GM12875 (cell line): ENCODE results near the gene AP2B1.

Experiments used
- H3K4me3 ChIP-seq: one replicate; pipeline ENCODE4 v1.5.1; 2011; ENCODE audit warnings: low read depth, low read length, control low read depth
- TF ChIP-seq, protein P1 (sequence below): IDR thresholded peaks from 2 replicates; pipeline ENCODE4 v1.5.1; 2011; ENCODE audit warnings: low read depth, mild to moderate bottlenecking, control low read depth, inconsistent platforms, low read length, moderate library complexity, borderline replicate concordance; ENCODE audit not compliant: insufficient read depth

The AP2B1 gene

DNA sequence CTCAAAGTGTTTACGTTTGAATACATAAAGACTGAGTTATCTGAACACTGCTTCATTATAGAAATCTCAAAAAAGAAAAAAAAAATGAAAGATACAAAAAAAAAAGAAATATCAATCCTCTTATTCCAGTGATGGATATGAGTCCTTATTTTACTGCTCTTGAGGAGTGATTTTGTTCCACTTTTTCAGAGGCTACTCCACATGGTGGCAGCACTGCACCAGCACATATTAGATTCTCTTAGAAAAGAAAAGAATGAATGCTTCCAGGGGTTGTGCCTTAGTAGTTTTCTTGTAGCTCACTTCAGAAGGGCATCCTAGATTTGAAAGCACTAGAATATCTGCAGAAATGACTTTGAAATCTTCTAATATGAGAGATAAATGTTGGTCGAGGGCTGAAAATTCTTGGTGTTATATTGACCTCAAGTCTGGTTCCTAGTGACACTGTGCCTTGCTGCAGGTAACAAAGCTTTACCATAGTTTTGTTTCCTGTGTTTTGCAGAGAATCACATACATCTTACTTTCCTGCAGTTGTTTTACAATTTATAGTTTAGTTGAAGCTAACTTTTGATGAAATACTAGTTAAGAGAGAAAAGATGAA lies 25.9 kb downstream of the AP2B1 start:
- no peak overlapping the region for H3K4me3 ChIP-seq
- TF ChIP-seq, protein P1, sequence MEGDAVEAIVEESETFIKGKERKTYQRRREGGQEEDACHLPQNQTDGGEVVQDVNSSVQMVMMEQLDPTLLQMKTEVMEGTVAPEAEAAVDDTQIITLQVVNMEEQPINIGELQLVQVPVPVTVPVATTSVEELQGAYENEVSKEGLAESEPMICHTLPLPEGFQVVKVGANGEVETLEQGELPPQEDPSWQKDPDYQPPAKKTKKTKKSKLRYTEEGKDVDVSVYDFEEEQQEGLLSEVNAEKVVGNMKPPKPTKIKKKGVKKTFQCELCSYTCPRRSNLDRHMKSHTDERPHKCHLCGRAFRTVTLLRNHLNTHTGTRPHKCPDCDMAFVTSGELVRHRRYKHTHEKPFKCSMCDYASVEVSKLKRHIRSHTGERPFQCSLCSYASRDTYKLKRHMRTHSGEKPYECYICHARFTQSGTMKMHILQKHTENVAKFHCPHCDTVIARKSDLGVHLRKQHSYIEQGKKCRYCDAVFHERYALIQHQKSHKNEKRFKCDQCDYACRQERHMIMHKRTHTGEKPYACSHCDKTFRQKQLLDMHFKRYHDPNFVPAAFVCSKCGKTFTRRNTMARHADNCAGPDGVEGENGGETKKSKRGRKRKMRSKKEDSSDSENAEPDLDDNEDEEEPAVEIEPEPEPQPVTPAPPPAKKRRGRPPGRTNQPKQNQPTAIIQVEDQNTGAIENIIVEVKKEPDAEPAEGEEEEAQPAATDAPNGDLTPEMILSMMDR: peak; percentile 46; the same call in 1 of the 2 replicates

DNA sequence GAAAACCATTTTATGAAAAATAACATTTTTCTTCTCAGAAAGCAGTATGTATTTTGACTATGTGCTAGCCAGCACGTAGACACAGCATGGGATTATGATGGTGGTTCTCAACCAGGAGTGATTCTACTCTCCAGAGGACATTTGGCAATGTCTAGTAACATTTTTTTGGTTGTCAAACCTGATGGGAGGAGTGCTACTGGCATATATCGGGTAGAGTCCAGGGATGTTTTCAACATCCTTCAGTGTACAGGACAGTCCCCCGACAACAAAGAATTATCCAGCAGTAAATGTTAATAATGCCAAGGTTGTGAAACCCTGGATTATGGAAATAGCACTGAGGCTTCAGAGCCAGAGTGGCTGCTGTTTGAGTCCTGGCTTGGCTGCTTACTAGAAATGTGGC lies 27.7 kb downstream of the AP2B1 start:
- H3K4me3 ChIP-seq: no peak overlapping the region
- TF ChIP-seq, protein P1: no peak

DNA sequence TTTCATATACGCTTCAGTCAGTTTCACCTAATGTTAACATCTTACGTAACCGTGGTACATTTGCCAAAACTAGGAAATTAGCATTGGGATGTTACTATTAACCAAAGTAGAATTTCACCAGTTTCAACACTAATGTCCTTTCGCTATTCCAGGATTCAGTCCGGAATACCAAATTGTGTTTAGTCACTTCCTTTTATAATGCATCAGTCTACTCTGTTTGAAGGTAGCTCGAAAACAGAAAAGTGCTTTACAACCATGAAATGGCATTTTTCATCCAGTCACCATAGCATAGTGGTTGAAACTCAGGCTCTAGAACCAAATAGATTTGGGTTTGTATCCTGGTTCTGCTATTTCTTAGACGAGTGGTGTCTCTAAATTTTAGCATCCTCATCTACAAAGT lies 29.4 kb downstream of the AP2B1 start:
- TF ChIP-seq, protein P1: no peak
- no peak overlapping the region for H3K4me3 ChIP-seq

DNA sequence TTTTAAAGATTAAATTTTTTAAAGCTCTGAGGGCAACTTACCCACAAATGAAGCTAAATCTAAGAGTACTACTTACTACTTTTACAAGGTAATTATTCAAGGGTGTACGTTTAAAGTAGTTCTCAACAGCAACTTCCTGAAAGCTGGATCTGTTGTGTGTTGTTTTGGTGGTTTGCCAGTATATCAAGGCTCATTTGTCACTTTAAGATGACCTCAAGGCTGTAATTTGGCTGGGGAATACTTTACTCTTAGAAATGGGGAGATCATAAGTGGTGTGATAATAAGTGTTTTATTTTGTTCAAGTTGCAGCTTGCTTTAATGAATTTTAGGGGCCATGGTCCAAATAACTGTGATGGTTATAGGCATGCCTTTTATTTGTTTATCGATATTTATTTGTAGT lies 30.4 kb downstream of the AP2B1 start:
- H3K4me3 ChIP-seq: no peak overlapping the region
- TF ChIP-seq, protein P1: no peak

DNA sequence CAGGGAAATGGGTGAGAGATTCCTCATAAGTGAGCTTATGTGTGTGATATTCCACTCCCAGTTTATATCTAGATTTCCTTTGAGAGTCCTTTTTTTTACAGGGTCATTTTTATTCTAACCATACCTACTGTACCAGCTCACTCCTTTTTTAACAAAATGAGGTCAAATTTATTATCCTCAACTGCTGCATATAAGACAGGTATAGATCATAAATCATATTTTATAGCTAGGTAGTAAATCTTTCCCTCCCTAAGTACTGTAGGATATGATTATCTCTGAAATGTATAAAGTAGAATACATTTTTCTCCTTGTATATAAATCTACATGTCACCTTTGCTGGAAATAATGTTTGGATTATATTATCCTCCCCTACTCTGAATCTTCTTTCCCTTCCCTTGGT lies 31.5 kb downstream of the AP2B1 start:
- TF ChIP-seq, protein P1: no peak

DNA sequence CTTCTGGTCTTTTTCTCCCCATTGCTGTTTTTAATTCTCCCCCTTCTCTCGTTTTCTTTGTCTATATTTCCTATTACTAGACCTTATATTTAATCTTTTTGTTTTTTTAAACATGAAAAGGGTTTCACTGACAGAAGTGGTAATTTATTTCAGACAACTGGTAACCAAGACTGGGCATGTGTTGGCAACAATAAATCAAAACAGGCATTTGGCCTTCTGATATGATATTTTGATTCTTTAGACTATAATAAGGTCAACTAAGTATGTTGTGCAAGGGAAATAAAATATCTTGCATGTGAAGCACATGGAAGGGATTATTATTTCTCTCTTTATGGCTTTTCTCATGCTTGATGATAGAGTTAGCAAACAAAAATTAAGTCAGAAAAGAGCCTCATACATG lies 34.6 kb downstream of the AP2B1 start:
- TF ChIP-seq, protein P1: no peak
- no peak overlapping the region for H3K4me3 ChIP-seq

More for the DNA sequence above, 31.5 kb downstream of the AP2B1 start:
- H3K4me3 ChIP-seq: no peak overlapping the region

DNA sequence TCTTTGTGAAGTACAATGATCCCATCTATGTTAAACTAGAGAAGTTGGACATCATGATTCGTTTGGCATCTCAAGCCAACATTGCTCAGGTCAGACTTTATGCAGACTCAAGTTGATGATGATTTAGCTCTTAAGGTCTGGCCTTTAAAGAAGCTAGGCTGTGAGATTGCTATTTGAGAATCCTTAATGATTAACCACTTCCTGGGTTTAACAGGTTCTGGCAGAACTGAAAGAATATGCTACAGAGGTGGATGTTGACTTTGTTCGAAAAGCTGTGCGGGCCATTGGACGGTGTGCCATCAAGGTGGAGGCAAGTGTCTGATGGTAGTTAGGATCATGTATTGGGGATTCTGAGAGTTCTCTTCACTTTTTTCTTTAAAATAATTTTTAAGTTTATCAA lies 40.3 kb downstream of the AP2B1 start:
- no peak overlapping the region for H3K4me3 ChIP-seq
- TF ChIP-seq, protein P1: no peak
